Tibial nerve (tissue), 3 donors: Measurements from ENCODE around the gene FBXL7.

Source experiments
- POLR2A ChIP-seq, 2 donors: fragments of 450-650 bp; IDR thresholded peaks; one replicate each; pipeline ENCODE4 v1.6.1; 2017; ENCODE audit warnings: antibody characterized with exemption in 2 of 2, mild to moderate bottlenecking in 2 of 2, moderate library complexity in 2 of 2
- TF ChIP-seq, protein P1 (sequence below), 5 experiments: fragments of 200-600 bp in 3 of 5; fragments of 450-650 bp in 2 of 5; sonication (generic) in 3 of 5; IDR thresholded peaks; one replicate each; pipeline ENCODE4 v1.5.1; 2016 to 2019; ENCODE audit warnings: antibody characterized with exemption in 5 of 5, mild to moderate bottlenecking in 3 of 5, moderate library complexity in 2 of 5

- TF ChIP-seq, protein P1, sequence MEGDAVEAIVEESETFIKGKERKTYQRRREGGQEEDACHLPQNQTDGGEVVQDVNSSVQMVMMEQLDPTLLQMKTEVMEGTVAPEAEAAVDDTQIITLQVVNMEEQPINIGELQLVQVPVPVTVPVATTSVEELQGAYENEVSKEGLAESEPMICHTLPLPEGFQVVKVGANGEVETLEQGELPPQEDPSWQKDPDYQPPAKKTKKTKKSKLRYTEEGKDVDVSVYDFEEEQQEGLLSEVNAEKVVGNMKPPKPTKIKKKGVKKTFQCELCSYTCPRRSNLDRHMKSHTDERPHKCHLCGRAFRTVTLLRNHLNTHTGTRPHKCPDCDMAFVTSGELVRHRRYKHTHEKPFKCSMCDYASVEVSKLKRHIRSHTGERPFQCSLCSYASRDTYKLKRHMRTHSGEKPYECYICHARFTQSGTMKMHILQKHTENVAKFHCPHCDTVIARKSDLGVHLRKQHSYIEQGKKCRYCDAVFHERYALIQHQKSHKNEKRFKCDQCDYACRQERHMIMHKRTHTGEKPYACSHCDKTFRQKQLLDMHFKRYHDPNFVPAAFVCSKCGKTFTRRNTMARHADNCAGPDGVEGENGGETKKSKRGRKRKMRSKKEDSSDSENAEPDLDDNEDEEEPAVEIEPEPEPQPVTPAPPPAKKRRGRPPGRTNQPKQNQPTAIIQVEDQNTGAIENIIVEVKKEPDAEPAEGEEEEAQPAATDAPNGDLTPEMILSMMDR (IDR thresholded peaks at IDR 0.05) = no peak
- no peak for TF ChIP-seq POLR2A (IDR thresholded peaks at IDR 0.05)
These were observed 139.3 kb downstream of the FBXL7 start for GRCh38 chr5:15639288-15639687.
